22Rv1 (cell line): Measurements from ENCODE around the gene PIK3R1.

Experiments used
- ZFX ChIP-seq: fragments of 450-650 bp; IDR thresholded peaks from 2 replicates; pipeline ENCODE4 v1.6.1; 2017; ENCODE audit warnings: antibody characterized with exemption, borderline replicate concordance
- TF ChIP-seq, protein P1 (sequence below): fragments of 450-650 bp; IDR thresholded peaks from 2 replicates; pipeline ENCODE4 v1.5.1; 2017; ENCODE audit warnings: mild to moderate bottlenecking

DNA sequence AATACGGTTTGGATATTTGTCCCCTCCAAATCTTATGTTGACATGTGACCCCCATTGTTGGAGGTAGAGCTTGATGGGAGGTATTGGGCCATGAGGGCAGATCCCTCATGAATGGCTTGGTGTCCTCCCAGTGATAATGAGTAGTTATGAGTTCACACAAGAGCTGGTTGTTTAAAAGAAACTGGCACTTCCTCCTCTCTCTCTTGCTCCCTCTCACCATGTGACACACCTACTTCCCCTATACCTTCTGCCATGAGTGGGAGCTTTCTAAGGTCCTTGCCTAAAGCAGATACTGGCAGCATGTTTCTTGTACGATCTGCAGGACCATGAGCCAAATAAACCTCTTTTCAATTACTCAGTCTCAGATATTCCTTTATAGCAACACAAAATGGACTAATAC is 132.0 kb downstream of the PIK3R1 start:
- TF ChIP-seq, protein P1, sequence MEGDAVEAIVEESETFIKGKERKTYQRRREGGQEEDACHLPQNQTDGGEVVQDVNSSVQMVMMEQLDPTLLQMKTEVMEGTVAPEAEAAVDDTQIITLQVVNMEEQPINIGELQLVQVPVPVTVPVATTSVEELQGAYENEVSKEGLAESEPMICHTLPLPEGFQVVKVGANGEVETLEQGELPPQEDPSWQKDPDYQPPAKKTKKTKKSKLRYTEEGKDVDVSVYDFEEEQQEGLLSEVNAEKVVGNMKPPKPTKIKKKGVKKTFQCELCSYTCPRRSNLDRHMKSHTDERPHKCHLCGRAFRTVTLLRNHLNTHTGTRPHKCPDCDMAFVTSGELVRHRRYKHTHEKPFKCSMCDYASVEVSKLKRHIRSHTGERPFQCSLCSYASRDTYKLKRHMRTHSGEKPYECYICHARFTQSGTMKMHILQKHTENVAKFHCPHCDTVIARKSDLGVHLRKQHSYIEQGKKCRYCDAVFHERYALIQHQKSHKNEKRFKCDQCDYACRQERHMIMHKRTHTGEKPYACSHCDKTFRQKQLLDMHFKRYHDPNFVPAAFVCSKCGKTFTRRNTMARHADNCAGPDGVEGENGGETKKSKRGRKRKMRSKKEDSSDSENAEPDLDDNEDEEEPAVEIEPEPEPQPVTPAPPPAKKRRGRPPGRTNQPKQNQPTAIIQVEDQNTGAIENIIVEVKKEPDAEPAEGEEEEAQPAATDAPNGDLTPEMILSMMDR = no peak
- TF ChIP-seq ZFX = no peak
